Calu3 (cell line): ENCODE measurements around the gene GPR143. TPM values are rescaled to one million over a fixed set of nuclear protein-coding genes. Genes with fewer than 3 reads are reported as not detected.

Experiments used
- BruUV-seq: library from RNA; stranded (reverse); fragments of 400-500 nt; replicated peaks from 2 replicates; lab custom pipeline; 2021; lab: Mats Ljungman, UMichigan
- CTCF ChIA-PET: fragments of 300-600 bp; sonication (Branson Sonifier 250); formaldehyde crosslinking; loops from one replicate; lab custom pipeline; 2022; ENCODE audit warnings: antibody characterized with exemption; lab: Charles Lee
- DNase-seq: peaks from one replicate; pipeline ENCODE4 v3.0.0; 2022
- H3K27ac Mint-ChIP-seq: one replicate; pipeline ENCODE4 v1.8.0; 2022; ENCODE audit warnings: mixed read lengths; ENCODE audit not compliant: unreplicated experiment
- H3K27me3 Mint-ChIP-seq: one replicate; pipeline ENCODE4 v1.8.0; 2022; ENCODE audit warnings: mixed read lengths; ENCODE audit not compliant: unreplicated experiment
- H3K36me3 Mint-ChIP-seq: one replicate; pipeline ENCODE4 v1.8.0; 2022; ENCODE audit warnings: mild to moderate bottlenecking, moderate library complexity, mixed read lengths; ENCODE audit not compliant: insufficient read depth, unreplicated experiment
- H3K4me1 Mint-ChIP-seq: one replicate; pipeline ENCODE4 v1.8.0; 2022; ENCODE audit warnings: mild to moderate bottlenecking, low read depth, mixed read lengths; ENCODE audit not compliant: unreplicated experiment
- H3K4me3 Mint-ChIP-seq: one replicate; pipeline ENCODE4 v1.8.0; 2022; ENCODE audit warnings: mild to moderate bottlenecking, low read depth, moderate library complexity, mixed read lengths; ENCODE audit not compliant: unreplicated experiment
- H3K9me3 Mint-ChIP-seq: one replicate; pipeline ENCODE4 v1.8.0; 2022; ENCODE audit warnings: low read depth, mixed read lengths; ENCODE audit not compliant: unreplicated experiment
- intact Hi-C: fragments of 100-400 bp; cut with micrococcal nuclease; formaldehyde crosslinking; loops from one replicate; pipeline ENCODE4 v1.10.0; 2022; ENCODE audit not compliant: unreplicated experiment
- total RNA-seq: library from RNA; stranded (reverse); gene quantifications from 2 replicates; pipeline ENCODE4 v1.2.3, GENCODE V29; 2022
- TF ChIP-seq, protein P1 (sequence below): fragments of 200-600 bp; IDR thresholded peaks from one replicate; pipeline ENCODE4 v1.8.0; 2022; ENCODE audit warnings: antibody characterized with exemption; ENCODE audit not compliant: unreplicated experiment

GPR143 gene
- total RNA-seq, 1 experiment from 2014 or later, result 8.3 TPM

DNA sequence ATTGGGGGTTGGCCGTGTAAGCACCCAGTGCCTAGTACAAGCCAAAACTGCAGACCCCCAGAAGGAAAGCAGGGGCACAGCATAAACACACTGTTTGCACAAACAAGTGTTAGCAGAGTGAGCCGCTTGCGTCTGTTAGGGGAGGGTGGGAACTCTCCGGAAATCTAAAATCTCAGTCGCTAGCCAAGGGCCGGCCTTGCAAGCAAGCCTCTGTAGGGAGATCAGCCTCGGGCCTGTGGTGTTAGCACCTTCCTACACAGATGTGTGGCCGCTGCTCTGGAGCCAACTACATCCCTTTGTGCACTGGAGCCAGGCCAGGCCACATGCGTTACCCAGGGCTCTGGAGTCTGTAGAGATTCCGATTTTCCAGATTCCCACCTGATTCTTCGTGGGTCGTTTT lies 67.1 kb downstream of the GPR143 start:
- CTCF ChIA-PET, result no interaction called here
- Mint-ChIP-seq H3K36me3 (peaks cover 11% of the 10 kb centered on the region), H3K27me3 (no peaks in the 10 kb centered on the region), H3K27ac (no peak overlapping the region), H3K4me1 (no peaks in the 10 kb centered on the region), H3K4me3 (no peak overlapping the region), H3K9me3 (no peaks in the 10 kb centered on the region)
- DNase-seq, result no peak
- TF ChIP-seq, protein P1, sequence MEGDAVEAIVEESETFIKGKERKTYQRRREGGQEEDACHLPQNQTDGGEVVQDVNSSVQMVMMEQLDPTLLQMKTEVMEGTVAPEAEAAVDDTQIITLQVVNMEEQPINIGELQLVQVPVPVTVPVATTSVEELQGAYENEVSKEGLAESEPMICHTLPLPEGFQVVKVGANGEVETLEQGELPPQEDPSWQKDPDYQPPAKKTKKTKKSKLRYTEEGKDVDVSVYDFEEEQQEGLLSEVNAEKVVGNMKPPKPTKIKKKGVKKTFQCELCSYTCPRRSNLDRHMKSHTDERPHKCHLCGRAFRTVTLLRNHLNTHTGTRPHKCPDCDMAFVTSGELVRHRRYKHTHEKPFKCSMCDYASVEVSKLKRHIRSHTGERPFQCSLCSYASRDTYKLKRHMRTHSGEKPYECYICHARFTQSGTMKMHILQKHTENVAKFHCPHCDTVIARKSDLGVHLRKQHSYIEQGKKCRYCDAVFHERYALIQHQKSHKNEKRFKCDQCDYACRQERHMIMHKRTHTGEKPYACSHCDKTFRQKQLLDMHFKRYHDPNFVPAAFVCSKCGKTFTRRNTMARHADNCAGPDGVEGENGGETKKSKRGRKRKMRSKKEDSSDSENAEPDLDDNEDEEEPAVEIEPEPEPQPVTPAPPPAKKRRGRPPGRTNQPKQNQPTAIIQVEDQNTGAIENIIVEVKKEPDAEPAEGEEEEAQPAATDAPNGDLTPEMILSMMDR, result no peak
- intact Hi-C loops, result no loop called here
- no TSS peak for BruUV-seq

DNA sequence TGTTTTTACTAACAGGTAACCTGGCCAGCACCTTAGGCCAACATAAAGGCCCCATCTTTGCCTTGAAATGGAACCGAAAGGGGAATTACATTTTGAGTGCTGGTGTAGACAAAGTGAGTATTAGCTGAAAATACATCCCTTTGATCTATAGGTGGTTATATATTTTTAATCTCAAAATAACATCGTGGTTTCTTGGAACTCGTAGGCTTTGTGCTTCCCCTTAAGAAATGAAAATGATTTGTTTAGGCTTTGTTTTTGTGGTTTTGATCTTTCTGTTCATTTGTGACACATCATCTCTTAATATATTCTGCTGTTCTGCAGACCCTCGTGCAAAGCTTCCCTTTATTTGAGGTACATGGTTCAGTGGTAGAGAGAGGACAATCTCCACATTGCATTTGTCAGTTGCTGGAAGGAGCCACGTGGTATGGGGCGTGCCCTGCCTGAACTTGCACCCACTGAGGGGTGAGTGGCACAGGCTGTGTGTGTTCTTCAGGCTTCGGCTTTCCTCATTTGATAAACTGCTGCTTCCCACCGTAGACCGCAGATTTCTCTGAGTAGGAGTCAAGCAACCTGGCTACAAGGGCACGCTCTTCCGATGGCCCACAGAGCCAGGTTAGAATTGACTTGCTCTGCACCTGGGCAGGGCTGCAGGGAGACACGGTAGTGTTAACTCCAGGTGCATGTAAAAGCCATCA lies 72.2 kb downstream of the GPR143 start:
- H3K27me3 Mint-ChIP-seq, result no peaks in the 10 kb centered on the region
- no peaks in the 10 kb centered on the region for H3K36me3 Mint-ChIP-seq
- CTCF ChIA-PET, result no interaction called here
- H3K4me1 Mint-ChIP-seq, result no peaks in the 10 kb centered on the region
- no peak for DNase-seq
- H3K27ac Mint-ChIP-seq, result no peak overlapping the region
- TF ChIP-seq, protein P1, result no peak
- H3K4me3 Mint-ChIP-seq, result no peak overlapping the region
- BruUV-seq, result no TSS peak
- intact Hi-C loops, result no loop called here
- no peaks in the 10 kb centered on the region for H3K9me3 Mint-ChIP-seq

DNA sequence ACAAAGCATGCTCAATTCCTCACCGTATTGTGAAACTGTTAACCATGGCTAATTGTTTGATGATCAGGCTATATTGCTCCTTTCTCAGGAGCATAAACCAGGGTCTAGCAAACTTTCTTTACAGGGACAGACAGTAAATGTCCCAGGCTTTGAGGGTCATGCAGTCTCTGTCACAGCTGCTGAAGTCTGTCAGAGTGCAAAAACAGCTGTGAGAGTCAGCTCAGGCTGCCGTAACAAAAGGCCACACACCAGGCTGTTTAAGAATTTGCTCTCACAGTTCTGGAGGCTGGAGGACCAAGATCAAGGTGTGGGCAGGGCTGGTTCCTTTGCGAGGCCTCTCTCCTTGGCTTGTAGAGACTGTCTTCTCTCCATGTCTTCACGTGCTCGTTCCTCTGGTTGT lies 75.6 kb downstream of the GPR143 start:
- TF ChIP-seq, protein P1, result no peak
- Mint-ChIP-seq H3K27ac (no peak overlapping the region), H3K9me3 (no peaks in the 10 kb centered on the region), H3K27me3 (no peaks in the 10 kb centered on the region), H3K4me1 (no peaks in the 10 kb centered on the region), H3K36me3 (no peaks in the 10 kb centered on the region), H3K4me3 (no peak overlapping the region)
- DNase-seq, result no peak
- no TSS peak for BruUV-seq
- intact Hi-C loops, result no loop called here
- CTCF ChIA-PET, result no interaction called here

DNA sequence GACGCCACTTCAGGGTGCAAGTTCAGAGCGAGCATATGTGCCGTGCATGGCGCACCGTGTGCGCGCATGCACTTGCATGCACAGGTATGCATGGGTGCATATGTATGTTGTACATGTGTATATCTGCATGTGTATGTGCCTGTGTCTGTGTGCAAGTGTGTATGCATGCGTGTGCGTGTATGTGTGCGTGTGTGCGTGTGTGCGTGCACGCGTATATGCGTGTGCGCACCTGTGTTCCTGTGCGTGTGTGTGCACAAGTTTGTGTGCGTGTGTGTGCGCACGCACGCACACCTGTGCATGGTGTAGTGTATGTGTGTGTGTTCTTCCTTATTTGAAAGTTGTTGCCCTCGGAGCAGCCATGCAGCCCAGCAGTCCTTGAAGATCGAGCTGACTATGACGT lies 76.8 kb downstream of the GPR143 start:
- H3K36me3 Mint-ChIP-seq, result no peaks in the 10 kb centered on the region
- no TSS peak for BruUV-seq
- no peak overlapping the region for H3K4me3 Mint-ChIP-seq
- intact Hi-C loops, result no loop called here
- DNase-seq, result no peak
- H3K27me3 Mint-ChIP-seq, result no peaks in the 10 kb centered on the region
- no peak overlapping the region for H3K27ac Mint-ChIP-seq
- no peaks in the 10 kb centered on the region for H3K4me1 Mint-ChIP-seq
- no peaks in the 10 kb centered on the region for H3K9me3 Mint-ChIP-seq
- TF ChIP-seq, protein P1, result no peak
- CTCF ChIA-PET, result no interaction called here
